Prostate gland (tissue), 2 donors: ENCODE data around the gene USP9X. TPM values are rescaled to one million over a fixed set of nuclear protein-coding genes. Genes with fewer than 3 reads are reported as not detected.
A peak's percentile ranks its signal among the peaks of the same experiment; 100 is the strongest.

ENCODE experiments used
- DNase-seq: peaks from one replicate; pipeline ENCODE4 v3.0.0-alpha.2; 2019; ENCODE audit warnings: low spot score
- H3K27ac ChIP-seq, 2 donors: fragments of 200-600 bp; sonication (generic); 2 replicates each; pipeline ENCODE4 v1.5.1; 2017 to 2019
- H3K27me3 ChIP-seq: fragments of 200-600 bp; sonication (generic); replicated peaks from 2 replicates; pipeline ENCODE4 v1.5.1; 2019; ENCODE audit not compliant: insufficient read depth
- H3K36me3 ChIP-seq, 2 donors: fragments of 200-600 bp; sonication (generic); 1 replicate in 1 of 2; 2 replicates in 1 of 2; pipeline versions ENCODE4 v1.5.1 to v1.8.1; 2017 to 2019
- H3K4me1 ChIP-seq: fragments of 200-600 bp; sonication (generic); replicated peaks from 2 replicates; pipeline ENCODE4 v1.5.1; 2019
- H3K4me3 ChIP-seq, 2 donors: fragments of 200-600 bp; sonication (generic); 2 replicates each; pipeline ENCODE4 v1.5.1; 2017 to 2019
- H3K9me3 ChIP-seq: fragments of 200-600 bp; sonication (generic); 2 replicates; pipeline ENCODE4 v1.5.1; 2017
- CTCF ChIP-seq, 4 experiments: fragments of 200-600 bp in 2 of 4; fragments of 450-650 bp in 2 of 4; sonication (generic) in 2 of 4; IDR thresholded peaks; 1 replicate in 3 of 4; 2 replicates in 1 of 4; pipeline ENCODE4 v1.5.1; 2016 to 2019; ENCODE audit warnings: antibody characterized with exemption in 4 of 4, mild to moderate bottlenecking in 2 of 4, moderate library complexity in 2 of 4
- POLR2A ChIP-seq: fragments of 450-650 bp; IDR thresholded peaks from one replicate; pipeline ENCODE4 v1.6.1; 2016; ENCODE audit warnings: antibody characterized with exemption, mild to moderate bottlenecking
- POLR2AphosphoS5 ChIP-seq: sonication (generic); formaldehyde crosslinking; IDR thresholded peaks from one replicate; pipeline ENCODE4 v1.6.1; 2017; ENCODE audit warnings: antibody characterized with exemption
- WGBS: methylation state at CpG from one replicate; pipeline ENCODE4 v1.1.5; 2018; 5-methylcytosine and 5-hydroxymethylcytosine counted together
- intact Hi-C: fragments of 100-400 bp; cut with DNase I; formaldehyde crosslinking; loops from one replicate; pipeline ENCODE4 v1.14.2; 2022
- total RNA-seq, 2 donors: library from RNA; depleted of rRNA; stranded (reverse); fragments of >200 nt; gene quantifications; one replicate each; pipeline ENCODE4 v1.1.0, GENCODE V29; 2016

USP9X gene, protein sequence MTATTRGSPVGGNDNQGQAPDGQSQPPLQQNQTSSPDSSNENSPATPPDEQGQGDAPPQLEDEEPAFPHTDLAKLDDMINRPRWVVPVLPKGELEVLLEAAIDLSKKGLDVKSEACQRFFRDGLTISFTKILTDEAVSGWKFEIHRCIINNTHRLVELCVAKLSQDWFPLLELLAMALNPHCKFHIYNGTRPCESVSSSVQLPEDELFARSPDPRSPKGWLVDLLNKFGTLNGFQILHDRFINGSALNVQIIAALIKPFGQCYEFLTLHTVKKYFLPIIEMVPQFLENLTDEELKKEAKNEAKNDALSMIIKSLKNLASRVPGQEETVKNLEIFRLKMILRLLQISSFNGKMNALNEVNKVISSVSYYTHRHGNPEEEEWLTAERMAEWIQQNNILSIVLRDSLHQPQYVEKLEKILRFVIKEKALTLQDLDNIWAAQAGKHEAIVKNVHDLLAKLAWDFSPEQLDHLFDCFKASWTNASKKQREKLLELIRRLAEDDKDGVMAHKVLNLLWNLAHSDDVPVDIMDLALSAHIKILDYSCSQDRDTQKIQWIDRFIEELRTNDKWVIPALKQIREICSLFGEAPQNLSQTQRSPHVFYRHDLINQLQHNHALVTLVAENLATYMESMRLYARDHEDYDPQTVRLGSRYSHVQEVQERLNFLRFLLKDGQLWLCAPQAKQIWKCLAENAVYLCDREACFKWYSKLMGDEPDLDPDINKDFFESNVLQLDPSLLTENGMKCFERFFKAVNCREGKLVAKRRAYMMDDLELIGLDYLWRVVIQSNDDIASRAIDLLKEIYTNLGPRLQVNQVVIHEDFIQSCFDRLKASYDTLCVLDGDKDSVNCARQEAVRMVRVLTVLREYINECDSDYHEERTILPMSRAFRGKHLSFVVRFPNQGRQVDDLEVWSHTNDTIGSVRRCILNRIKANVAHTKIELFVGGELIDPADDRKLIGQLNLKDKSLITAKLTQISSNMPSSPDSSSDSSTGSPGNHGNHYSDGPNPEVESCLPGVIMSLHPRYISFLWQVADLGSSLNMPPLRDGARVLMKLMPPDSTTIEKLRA (N-terminal part only)
- 100 to 1,000 TPM in 1 of 2 donors, 10 to 100 TPM in 1; 47.9 to 115 TPM for total RNA-seq

GRCh38 chrX:41084893-41085511 is at the start of gene USP9X:
Gene USP9X (plus strand): TSS chrX:41085445. CDS start chrX:41123629, 38,184 bp downstream.
- 0% methylated on average over 32 of the region's 61 CpGs for WGBS
- H3K27me3 ChIP-seq: no peaks in the 10 kb centered on the region
- no peaks in the 10 kb centered on the region for H3K36me3 ChIP-seq
- H3K4me3 ChIP-seq: peak within 1 kb of the TSS; percentile 70 to 71
- H3K4me1 ChIP-seq: no peaks in the 10 kb centered on the region
- TF ChIP-seq CTCF (IDR thresholded peaks at IDR 0.05) (no peak), POLR2AphosphoS5 (peak; percentile 42), POLR2A (peak; percentile 58)
- intact Hi-C loops: loop anchor here (5.0 to 10.0 kb wide), 2 partner anchors 73 to 250 kb away; partner anchors contain the start of gene DDX3X
- peak; percentile 86 for DNase-seq
- H3K27ac ChIP-seq: peak within 1 kb of the TSS; percentile 96 to 97
- no peaks in the 10 kb centered on the region for H3K9me3 ChIP-seq

- WGBS: 55% methylated on average over 1 of the region's 1 CpG
- H3K27ac ChIP-seq: no peak overlapping the region
- no peaks in the 10 kb centered on the region for H3K27me3 ChIP-seq
- no peaks in the 10 kb centered on the region for H3K36me3 ChIP-seq
- H3K4me1 ChIP-seq: no peaks in the 10 kb centered on the region
- intact Hi-C loops: no loop called here
- TF ChIP-seq POLR2A: no peak
- TF ChIP-seq POLR2AphosphoS5: no peak
- TF ChIP-seq CTCF (IDR thresholded peaks at IDR 0.05): no peak
- DNase-seq: no peak
- no peaks in the 10 kb centered on the region for H3K9me3 ChIP-seq
- H3K4me3 ChIP-seq: no peak overlapping the region
Observed at GRCh38 chrX:41035582-41035981, 49.7 kb upstream of the USP9X start.

DNA sequence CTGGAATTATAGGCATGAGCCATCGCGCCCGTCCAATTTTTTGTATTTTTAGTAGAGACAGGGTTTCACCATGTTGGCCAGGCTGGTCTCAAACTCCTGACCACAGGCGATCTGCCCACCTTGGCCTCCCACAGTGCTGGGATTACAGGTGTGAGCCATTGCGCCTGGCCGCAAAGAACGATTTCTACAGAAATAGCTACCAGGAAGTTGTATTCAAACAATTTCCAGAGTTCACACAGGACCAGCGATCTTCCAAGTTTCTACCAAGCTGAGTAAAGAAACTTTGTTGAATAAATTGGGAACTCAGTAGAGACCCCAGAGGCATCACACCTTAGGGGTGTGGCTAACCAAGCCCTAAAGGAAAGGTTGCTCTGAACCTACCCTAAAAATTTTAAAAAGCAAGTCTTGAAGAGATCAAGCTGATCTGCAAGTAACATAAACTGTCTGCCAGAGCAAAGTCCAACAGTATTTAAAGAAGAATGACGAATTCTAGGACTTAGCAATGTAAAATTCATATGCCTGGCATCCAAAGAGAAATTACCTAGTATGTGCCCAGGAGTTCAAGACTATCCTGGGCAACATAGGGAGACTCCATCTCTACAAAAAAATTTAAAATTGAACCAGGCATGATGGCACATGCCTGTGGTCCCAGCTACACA is 48.4 kb upstream of the USP9X start:
- Histone ChIP-seq H3K27ac (no peak overlapping the region), H3K4me1 (no peaks in the 10 kb centered on the region), H3K9me3 (no peaks in the 10 kb centered on the region), H3K4me3 (no peak overlapping the region), H3K36me3 (no peaks in the 10 kb centered on the region), H3K27me3 (no peaks in the 10 kb centered on the region)
- WGBS: 96% methylated on average over 9 of the region's 9 CpGs
- intact Hi-C loops: no loop called here
- DNase-seq: no peak
- TF ChIP-seq CTCF (IDR thresholded peaks at IDR 0.05) (no peak), POLR2A (no peak), POLR2AphosphoS5 (no peak)

DNA sequence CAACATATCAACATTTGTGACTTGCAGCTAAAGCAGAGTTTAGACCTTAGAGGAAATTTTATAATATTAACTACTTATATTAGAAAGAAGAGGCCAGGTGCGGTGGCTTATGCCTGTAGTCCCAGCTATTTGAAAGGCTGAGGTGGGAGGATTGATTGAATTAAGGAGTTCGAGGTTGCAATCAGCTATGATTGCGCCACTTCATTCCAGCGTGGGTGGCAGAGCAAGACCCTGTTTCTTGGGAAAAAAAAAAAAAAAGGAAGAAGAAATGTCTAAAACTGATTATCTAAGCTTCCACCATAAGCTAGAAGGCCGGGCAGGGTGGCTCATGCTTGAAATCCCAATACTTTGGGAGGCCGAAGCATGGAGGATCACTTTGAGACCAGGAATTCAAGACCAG is 42.0 kb upstream of the USP9X start:
- Histone ChIP-seq H3K36me3 (no peaks in the 10 kb centered on the region), H3K27ac (no peak overlapping the region), H3K27me3 (no peaks in the 10 kb centered on the region), H3K4me1 (no peaks in the 10 kb centered on the region), H3K9me3 (no peaks in the 10 kb centered on the region), H3K4me3 (no peak overlapping the region)
- DNase-seq: no peak
- WGBS: 87% methylated on average over 6 of the region's 6 CpGs
- no peak for TF ChIP-seq POLR2AphosphoS5
- no peak for TF ChIP-seq POLR2A
- TF ChIP-seq CTCF (IDR thresholded peaks at IDR 0.05): no peak
- intact Hi-C loops: no loop called here
